Right renal pelvis (tissue), 4 donors: ENCODE results near the gene ARHGEF18. TPM values are rescaled to one million over a fixed set of nuclear protein-coding genes. Genes with fewer than 3 reads are reported as not detected.
"Not testable (repeated sequence)": the region's sequence is repeated elsewhere in the genome, so short reads cannot be mapped to it uniquely, and the experiment has no call there.

ENCODE experiments used
- DNase-seq, 4 donors: peaks; one replicate each; pipeline ENCODE4 v3.0.0-alpha.2; 2013; ENCODE audit warnings: low read depth in 4 of 4, low spot score in 3 of 4, missing footprints in 1 of 4
- polyA plus RNA-seq, 4 donors: library from polyadenylated mRNA; unstranded; fragments of 120-200 nt; gene quantifications; one replicate each; pipeline ENCODE4 v1.2.1, GENCODE V29; 2013; ENCODE audit not compliant: insufficient read length in 4 of 4

ARHGEF18 gene
- 10 to 100 TPM; 33.1 to 38.7 (median 37.3) TPM for polyA plus RNA-seq

DNA sequence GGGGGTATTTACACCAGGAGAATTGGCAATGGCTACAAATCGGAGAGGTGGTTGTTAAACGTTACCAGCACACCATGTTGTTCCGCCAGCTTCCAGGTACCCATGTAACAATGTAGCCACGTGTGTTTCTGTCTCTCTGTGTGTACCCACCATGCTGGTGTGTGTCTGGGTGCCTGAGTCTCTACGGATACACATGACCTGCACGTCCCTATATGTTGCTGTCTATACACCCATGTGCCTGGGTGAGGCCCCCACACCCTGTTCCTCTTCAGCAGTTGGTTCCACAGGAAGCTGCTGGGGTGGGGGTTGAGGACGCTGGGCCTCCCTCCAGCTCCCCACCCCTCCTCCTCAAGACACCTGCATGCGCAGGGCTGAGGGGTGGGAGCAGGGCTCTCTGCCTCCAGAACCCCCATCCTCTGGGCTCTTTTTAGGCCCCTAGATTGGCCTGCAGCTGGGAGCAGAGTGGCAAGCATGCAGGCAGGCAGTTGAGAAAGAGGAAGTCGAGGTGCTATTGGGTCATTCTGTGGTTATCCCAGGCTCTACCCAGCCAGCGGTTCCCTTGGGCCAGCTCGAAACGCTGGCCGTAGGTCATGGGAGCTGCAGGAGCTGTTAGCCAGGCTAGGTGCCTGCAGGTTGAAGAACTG is at the start of gene ARHGEF18:
Gene ARHGEF18 (plus strand): TSS at position 351 of the 644 bp plus-strand sequence. CDS start 13,954 bp downstream, outside the sequence.
- DNase-seq = no peak

DNA sequence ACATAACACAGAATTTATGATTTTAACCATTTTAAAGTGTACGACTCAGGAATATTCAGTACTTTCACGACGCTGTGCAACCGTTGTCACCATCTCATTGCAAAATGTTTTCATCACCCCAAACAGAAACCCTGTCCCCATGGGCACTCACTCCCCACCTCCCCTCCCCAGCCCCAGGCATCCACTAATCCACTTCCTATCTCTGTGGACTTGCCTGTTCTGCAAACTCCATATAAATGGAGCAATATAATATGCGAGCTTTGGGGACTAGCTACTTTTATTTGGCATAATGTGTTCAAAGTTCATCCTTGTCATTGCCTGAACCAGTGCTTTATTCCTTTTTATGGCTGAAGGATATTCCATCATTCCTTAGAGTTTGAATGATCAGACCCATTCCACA is 47.2 kb upstream of the ARHGEF18 start:
- no peak for DNase-seq

DNA sequence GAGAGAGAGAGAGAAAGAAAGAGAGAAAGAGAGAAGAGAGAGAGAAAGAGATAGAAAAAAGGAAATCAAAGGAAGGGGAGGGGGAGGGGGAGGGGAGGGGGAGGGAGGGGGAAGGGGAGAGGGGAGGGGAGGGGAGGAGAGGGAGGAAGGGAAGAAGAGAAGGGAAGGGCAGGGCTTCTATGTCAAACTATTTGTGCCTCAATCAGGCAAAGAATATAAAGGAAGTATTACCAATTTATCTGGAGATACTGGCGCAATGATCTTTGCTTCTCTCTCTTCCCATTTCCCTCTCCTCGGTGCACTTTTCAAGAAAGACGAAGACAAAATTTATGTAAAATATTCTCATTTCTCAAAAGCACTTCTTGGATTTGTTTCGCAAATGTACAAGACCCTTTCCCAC is 45.3 kb upstream of the ARHGEF18 start:
- no peak for DNase-seq

DNA sequence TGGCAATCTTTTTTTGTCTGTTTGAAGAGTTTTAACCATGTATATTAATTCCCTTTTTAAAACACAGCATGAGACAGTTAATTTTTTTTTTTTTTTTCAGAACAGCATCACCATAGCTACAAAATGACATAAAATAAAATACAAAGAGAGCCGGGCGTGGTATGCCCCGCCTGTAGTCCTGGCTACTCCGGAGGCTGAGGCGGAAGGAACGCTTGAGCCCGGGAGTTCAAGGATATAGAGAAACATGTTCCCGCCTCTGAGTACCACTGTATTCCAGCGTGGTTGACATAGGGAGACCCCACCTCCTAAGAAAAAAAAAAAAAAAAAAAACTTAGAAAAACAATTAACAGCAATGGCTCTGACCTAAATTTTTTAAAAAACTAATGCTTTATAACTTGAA is 44.5 kb upstream of the ARHGEF18 start:
- DNase-seq = no peak

DNA sequence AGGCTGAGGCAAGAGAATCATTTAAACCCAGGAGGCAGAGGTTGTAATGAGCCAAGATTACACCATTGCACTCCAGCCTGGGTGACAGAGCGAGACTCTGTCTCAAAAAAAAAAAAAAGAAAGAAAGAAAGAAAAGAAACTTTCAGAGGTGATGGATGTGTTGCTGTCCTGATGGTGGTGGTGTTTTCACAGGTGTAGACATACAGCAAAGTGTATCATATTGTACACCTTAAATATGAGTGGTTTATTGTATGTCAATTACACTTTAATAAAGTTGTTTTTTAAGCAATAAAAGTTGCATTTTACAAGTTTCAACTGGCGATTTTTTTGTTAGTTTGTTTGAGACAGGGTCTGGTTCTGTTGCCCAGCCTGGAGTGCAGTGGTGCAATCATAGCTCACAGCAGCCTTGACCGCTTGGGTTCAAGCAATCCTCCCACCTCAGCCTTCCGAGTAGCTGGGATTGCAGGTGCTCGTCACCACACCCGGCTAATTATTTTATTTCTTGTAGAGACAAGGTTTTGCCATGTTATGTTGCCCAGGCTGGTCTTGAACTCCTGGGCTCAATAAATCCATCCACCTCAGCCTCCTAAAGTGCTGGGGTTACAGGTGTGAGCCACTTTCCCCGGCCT is 41.0 kb upstream of the ARHGEF18 start:
- DNase-seq = no peak

DNA sequence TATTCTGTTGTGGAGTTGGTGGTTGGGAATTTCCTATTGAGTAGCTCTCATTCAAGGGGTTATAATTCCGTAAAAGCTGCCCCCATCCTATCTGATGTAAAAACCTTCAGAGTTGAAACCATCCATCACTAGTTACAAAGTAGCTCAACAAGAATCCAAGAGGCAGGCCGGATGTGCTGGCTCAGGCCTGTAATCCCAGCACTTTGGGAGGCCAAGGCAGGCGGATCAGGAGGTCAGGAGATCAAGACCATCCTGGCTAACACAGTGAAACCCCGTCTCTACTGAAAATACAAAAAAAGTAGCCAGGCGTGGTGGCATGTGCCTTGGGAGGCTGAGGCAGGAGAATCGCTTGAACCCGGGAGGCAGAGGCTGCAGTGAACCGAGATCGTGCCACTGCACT is 40.4 kb upstream of the ARHGEF18 start:
- DNase-seq = not testable (repeated sequence)

DNA sequence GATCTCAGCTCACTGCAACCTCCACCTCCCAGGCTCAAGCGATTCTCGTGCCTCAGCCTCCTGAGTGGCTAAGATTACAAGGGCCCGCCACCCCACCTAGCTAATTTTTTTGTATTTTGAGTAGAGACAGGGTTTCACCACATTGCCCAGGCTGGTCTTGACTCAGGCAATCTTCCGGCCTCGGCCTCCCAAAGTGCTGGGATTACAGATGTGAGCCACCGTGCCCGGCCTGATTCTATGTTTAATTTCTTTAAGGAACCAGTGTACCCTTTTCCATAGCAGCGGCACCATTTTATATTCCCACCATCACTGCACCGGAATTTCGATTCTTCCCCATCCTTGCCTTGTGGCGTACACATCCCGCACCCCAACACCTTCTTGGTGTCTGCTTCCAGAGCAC is 36.8 kb upstream of the ARHGEF18 start:
- no peak for DNase-seq

DNA sequence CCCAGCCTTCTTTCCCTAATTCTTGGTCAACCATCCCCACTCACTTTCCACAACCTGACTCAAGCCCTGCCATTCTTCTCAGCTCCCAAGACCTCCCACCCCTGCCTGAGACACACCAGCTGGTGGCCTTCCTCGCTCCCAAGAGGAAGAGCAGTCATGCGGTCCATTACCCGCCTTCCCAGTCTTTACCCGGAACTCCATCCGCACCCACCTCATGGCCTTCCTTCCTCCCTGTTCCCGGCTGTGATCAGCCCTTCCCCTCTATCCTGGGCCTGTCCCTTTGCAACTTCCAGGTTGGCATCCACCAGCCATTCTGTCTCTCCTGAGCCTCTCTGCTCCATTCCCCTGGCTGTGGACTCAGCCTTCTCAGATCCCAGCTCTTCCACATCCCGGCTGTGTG is 35.9 kb upstream of the ARHGEF18 start:
- DNase-seq = no peak

DNA sequence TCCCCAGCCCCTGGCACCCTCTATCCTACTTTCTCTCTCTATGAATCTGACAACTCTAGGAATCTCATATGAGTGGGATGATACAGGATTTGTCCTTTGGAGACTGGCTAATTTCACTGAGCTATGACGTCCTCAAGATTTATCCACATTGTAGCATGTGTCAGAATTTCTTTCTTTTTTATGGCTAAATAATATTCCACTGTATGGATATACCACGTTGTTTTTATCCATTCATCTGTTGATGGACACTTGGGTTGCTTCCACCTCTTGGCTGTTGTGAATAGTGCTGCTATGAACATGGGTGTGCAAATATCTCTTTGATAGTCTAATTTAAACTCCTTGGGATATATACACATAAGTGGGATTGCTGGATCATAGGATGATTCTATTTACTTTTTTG is 30.6 kb upstream of the ARHGEF18 start:
- DNase-seq = no peak

DNA sequence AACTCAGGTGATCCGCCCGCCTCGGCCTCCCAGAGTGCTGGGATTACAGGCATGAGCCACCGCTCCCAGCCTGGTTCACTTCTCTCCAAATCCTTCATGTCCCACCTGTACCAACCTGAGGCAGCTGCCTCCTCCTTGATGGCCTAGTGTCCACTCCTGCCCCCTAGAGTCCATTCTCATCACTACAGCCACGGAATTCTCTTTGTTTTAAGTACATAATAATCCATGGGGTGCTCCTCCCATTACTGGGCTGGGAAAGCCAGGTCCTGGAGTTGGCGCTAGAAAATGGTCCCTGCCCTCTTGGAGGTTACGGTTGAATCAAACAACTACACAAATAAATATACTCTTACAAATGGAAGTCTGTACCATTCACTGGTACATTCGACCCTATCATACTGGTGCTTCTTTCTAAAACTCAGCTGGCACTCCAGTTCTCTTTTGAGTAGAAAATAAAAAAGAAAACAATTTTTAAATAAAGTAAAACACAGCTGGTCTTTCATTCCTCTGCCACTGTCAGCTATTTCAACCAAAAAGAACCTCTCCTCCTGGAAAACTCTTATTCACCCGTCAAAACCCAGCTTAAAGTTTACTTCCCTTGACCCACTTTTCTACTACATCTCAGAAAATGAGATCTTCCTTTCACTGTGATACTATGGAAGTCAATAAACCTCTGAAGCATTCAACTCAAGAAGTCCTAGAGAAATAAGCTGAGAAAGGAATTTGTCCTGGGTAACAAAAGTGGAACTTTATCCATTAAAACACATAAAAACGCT is 22.4 kb upstream of the ARHGEF18 start:
- no peak for DNase-seq

DNA sequence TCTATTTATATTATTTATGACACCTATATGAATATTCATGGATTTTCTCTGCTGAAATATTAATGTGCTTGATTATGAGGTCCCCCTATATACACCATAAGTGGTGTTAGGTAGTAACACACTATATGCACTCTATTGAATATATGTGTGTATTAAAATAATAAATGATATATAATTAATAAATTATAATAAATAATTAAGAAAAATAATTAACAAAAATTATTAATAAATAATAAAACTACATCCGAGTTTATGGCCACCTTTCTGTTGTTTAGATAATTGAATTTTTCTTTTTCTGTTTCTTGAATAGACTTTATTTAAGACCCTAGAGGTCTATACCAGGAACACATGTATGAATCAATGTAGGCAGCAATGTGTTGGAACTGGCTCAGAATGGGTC is 20.9 kb upstream of the ARHGEF18 start:
- no peak for DNase-seq

DNA sequence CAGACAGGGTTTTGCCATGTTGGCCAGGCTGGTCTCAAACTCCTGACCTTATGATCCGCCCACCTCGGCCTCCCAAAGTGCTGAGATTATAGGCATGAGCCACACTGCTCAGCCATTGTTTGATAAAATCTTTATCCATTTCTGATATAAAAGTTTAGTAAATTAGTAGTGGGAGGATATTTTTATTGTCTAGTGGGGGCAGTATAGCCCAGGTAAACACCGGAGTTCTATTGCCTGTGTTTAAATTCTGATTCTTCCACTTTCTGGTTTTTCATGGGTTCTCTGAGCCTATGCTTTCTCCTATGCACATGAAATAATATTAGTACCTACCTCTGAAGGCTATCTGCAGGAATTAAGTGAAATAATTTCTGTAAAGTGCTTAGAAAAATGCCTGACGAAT is 20.1 kb upstream of the ARHGEF18 start:
- DNase-seq = no peak

DNA sequence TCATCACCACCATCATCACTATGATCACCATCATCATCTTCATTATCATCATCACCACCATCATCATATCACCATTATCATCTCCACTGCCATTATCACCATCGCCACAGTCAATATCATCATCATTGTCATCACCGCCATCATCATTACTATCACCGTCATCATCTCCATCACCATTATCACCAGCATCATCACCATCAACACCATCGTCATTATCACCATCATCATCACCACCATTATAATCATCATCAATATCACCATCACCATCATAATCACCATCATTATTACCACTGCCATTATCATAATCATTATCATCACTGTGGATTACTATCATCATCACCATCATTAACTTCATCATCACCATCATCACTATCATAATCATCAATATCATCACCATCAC is 17.3 kb upstream of the ARHGEF18 start:
- DNase-seq = no peak

DNA sequence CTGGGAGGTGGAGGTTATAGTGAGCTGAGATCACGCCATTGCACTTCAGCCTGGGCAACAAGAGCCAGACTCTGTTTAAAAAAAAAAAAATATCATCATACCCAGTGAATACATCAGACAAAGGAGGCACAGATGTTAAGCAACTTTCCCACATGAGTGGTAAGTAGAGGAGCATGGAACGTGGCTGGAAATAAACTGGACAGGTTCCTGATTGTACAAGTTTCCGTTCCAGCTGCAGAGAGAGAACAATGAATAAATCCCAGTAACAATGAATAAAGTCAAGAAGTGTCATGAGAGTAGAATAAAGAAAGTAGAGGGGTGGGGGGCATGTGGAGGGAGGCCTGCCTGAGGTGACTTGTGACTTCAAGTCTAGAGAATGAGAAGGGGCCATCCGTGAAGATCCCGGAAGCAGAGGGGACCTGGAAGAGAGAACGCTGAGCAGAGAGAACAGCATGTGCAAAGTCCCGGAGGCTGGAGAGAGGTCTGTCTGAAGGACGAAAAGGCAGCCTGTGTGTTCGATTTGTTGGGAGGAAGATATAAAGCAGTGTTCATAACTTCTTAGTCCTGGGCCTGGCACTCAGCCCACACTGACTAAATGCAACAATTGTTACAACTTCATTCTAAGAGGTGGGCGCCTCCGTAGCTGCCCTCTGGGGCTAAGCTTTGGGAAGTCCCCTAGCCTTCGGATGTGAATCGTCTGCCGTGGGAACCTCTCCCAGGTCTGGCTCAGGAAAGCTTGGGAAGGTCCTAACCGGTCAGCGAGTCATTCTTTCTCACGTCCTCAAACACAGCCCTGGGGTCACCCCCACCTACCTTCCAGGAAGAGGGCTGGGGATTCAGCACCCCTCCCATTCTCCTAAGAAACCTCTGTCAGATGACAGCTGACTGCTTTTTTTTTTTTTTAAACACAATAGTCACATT is 15.3 kb upstream of the ARHGEF18 start:
- no peak for DNase-seq

DNA sequence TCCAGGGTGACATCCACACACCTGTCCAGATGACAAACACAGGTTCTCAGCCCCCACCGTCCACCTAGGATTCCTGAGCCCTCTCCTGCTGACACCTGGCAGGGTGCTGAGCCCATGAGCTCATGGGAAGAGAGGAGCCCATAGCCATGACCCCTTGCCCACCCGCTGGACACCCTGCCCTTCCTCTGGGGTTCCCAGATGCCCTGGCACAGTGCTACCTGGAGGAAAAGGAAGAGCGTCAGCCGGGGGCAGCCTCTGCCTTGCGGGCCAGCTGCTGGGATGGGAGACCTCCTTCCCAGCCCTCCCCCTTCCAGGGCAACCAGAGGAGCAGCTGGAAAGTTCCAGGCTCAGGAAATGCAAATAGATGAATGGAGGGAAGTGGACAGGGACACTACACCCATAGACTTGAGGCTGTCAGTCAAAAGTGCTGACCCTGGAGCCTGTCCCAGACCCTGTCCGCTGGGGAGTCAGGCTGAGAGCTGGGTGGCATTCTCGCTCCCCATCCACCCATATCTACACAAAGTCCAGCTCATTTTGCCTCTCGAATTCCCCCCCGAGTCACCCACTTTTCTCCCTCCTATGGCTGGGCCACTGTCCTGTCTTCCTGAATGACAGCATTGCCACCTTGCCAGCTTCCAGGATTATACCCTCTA is 12.3 kb upstream of the ARHGEF18 start:
- DNase-seq = no peak

DNA sequence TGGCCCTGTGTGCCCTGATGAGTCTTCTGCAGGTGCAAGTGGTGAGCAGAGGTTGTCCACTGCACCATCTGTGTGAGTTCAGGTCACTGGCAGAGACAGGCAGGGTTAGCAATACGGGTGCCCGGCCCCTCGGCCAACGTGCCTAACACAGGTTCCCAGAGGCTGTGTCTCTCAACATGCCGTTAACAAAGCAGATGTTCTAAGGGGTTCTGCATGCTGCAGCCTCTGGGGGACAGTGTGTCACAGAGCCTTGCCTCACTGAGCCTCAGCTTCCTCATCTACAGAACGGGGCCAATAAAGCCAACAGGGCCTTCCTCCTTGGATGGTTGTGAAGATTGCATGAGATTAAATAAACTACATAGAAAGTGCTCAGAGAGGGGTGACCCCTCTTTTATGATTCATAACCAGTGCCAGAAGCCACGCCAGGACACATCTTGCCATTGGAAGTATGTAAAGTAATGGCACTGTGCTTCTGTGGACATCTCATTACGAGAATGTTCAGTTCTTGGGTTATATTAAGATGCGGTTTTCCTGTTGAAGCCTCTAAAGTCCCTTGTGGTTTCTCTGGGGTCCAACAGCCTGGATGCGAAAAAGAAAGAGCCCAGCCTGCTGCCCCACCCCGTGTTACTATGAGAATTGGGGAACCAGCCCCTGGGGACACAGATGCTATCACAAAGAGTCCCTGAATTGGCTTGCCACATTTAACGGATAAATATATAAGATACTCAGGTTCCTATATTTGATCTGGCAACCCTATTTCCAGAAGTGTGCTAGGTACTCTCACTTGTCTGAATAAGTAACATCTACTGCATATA is 11.2 kb upstream of the ARHGEF18 start:
- no peak for DNase-seq

DNA sequence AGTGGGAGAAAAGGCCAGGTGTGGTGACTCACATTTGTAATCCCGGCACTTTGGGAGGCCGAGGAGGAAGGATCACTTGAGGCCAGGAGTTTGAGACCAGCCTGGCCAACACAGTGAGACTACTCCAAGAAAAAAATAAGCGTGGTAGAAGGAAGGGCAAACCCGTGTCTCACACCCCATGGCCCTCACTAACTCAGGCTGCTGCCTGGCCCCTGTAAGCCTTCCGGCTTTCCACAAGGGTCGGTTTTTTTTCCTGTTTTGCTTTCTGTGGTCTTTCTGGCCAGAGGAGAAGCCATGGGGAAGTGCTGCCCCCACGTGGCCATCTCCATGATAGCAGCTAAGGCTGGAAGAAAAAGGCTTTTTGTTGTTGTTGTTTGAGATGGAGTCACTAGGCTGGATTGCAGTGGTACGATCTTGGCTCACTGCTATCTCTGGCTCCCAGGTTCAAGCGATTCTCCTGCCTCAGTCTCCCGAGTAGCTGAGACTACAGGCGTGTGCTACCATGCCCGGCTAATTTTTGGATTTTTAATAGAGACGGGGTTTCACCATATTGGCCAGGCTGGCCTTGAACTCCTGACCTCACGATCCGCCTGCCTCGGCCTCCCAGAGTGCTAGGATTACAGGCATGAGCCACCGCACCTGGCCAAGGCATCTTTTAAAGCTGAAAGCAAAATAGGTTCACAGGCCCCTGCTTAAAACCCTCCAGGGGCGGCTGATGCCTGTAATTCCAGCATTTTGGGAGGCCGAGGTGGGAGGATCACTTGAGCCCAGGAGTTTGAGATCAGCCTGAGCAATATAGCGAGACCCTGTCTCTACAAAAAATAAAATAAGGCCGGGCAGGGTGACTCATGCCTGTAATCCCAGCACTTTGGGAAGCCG is 7.5 kb upstream of the ARHGEF18 start:
- peak; percentile 59 to 83 (median 72) for DNase-seq

DNA sequence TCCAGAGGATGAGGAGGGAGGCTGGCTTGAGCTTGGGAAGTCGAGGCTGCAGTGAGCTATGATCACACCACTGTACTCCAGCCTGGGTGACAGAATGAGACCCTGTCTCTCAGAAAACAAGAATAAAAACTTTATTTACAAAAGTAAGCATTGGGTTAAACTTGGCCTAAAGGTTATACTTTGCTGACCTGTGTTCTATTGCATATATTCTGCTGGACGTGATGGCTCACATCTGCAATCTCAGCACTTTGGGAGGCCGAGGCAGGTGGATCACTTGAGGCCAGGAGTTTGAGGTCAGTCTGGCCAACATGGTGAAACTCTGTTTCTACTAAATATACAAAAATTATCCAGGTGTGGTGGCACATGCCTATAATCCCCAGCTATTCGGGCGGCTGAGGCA is 6.6 kb upstream of the ARHGEF18 start:
- no peak for DNase-seq
